HepG2 (cell line): Measurements from ENCODE around the gene PPFIA4.

Source experiments
- SRF ChIP-seq: IDR thresholded peaks from 2 replicates; pipeline ENCODE4 v1.6.1; 2011; ENCODE audit warnings: mild to moderate bottlenecking, low read depth, low read length, moderate library complexity
- ZSCAN5A ChIP-seq: sonication (generic); formaldehyde crosslinking; IDR thresholded peaks from 2 replicates; pipeline ENCODE4 v1.8.0; 2022; ENCODE audit warnings: mild to moderate bottlenecking, missing genetic modification reagents, borderline replicate concordance

GRCh38 chr1:203059485-203059884 is 33.2 kb downstream of the PPFIA4 start:
- TF ChIP-seq SRF: no peak
- no peak for TF ChIP-seq ZSCAN5A
